SK-N-SH (cell line): ENCODE data around the gene LRRC30. TPM values are rescaled to one million over a fixed set of nuclear protein-coding genes. Genes with fewer than 3 reads are reported as not detected.

Experiments
- CTCF ChIA-PET: fragments of 300-600, 350-600 bp; formaldehyde crosslinking; extraction: SDS; loops from one replicate; lab custom pipeline; 2021; lab: Yijun Ruan, JAX
- POLR2A ChIA-PET: fragments of 350-600 bp; sonication (Branson Sonifier 250); formaldehyde crosslinking; extraction: SDS; loops from one replicate; lab custom pipeline; 2020; ENCODE audit warnings: antibody characterized with exemption, inconsistent platforms; lab: Yijun Ruan, JAX
- DNase-seq: peaks from one replicate; pipeline ENCODE4 v3.0.0; 2012
- H2AFZ ChIP-seq: fragments of 200-600 bp; sonication (generic); 2 replicates; pipeline ENCODE4 v1.8.1; 2016; ENCODE audit warnings: antibody characterized with exemption, mild to moderate bottlenecking, low read depth
- H3F3A ChIP-seq: fragments of 200-600 bp; sonication (generic); replicated peaks from 2 replicates; pipeline ENCODE3; 2016; ENCODE audit warnings: antibody characterized with exemption, mild to moderate bottlenecking; ENCODE audit not compliant: insufficient read depth
- H3K27ac ChIP-seq, 2 experiments: fragments of 200-500 bp in 1 of 2; fragments of 200-600 bp in 1 of 2; sonication (Bioruptor generic) in 1 of 2; sonication (generic), shearing (Covaris generic) in 1 of 2; 2 replicates each; pipeline versions ENCODE4 v1.5.1 to v1.6.1; 2014 to 2016; ENCODE audit warnings: low read depth in 2 of 2, inconsistent platforms in 1 of 2, low read length in 1 of 2, mild to moderate bottlenecking in 1 of 2, mixed read lengths in 1 of 2
- H3K27me3 ChIP-seq: fragments of 200-600 bp; sonication (generic), shearing (Covaris generic); 2 replicates; pipeline ENCODE4 v1.6.1; 2016; ENCODE audit warnings: mixed run types; ENCODE audit not compliant: insufficient read depth
- H3K36me3 ChIP-seq, 2 experiments: fragments of 200-500 bp in 1 of 2; fragments of 200-600 bp in 1 of 2; sonication (Bioruptor generic) in 1 of 2; sonication (generic) in 1 of 2; replicated peaks in 1 of 2; 2 replicates each; pipeline versions ENCODE3 to v1.5.1; 2014 to 2016; ENCODE audit warnings: low read length in 1 of 2, mild to moderate bottlenecking in 1 of 2; ENCODE audit not compliant: insufficient read depth in 2 of 2, control insufficient read depth in 1 of 2
- H3K4me1 ChIP-seq, 2 experiments: fragments of 200-500 bp in 1 of 2; fragments of 200-600 bp in 1 of 2; sonication (Bioruptor generic) in 1 of 2; sonication (generic), shearing (Covaris generic) in 1 of 2; 2 replicates each; pipeline versions ENCODE4 v1.5.1 to v1.6.1; 2014 to 2016; ENCODE audit warnings: low read depth in 1 of 2, low read length in 1 of 2, mixed run types in 1 of 2; ENCODE audit not compliant: insufficient read depth in 2 of 2, control insufficient read depth in 1 of 2
- H3K4me2 ChIP-seq: fragments of 200-600 bp; sonication (generic), shearing (Covaris generic); 2 replicates; pipeline ENCODE4 v1.6.1; 2017; ENCODE audit warnings: mixed run types
- H3K4me3 ChIP-seq, 2 experiments: fragments of 200-500 bp in 1 of 2; fragments of 200-600 bp in 1 of 2; sonication (Bioruptor generic) in 1 of 2; sonication (generic), shearing (Covaris generic) in 1 of 2; 2 replicates each; pipeline versions ENCODE4 v1.5.1 to v1.8.1; 2014 to 2016; ENCODE audit warnings: low read depth in 2 of 2, inconsistent platforms in 1 of 2, low read length in 1 of 2, mild to moderate bottlenecking in 1 of 2, mixed read lengths in 1 of 2, moderate library complexity in 1 of 2
- H3K79me2 ChIP-seq: fragments of 200-600 bp; sonication (generic); 2 replicates; pipeline ENCODE4 v1.8.1; 2017; ENCODE audit warnings: mild to moderate bottlenecking; ENCODE audit not compliant: insufficient read depth
- H3K9ac ChIP-seq: fragments of 200-600 bp; sonication (generic); 2 replicates; pipeline ENCODE4 v1.6.1; 2017; ENCODE audit warnings: mixed run types
- H3K9me2 ChIP-seq: fragments of 200-600 bp; sonication (generic); 2 replicates; pipeline ENCODE4 v1.6.1; 2017; ENCODE audit warnings: mixed run types
- H3K9me3 ChIP-seq: fragments of 200-600 bp; sonication (generic); 2 replicates; pipeline ENCODE4 v1.6.1; 2017; ENCODE audit warnings: mixed run types, mild to moderate bottlenecking, moderate library complexity
- H4K20me1 ChIP-seq: fragments of 200-600 bp; sonication (generic); 2 replicates; pipeline ENCODE4 v1.6.1; 2017; ENCODE audit warnings: mild to moderate bottlenecking, mixed run types; ENCODE audit not compliant: insufficient read depth
- CHD2 ChIP-seq: fragments of 150-350 bp; IDR thresholded peaks from 2 replicates; pipeline ENCODE4 v1.6.1; 2018; ENCODE audit warnings: low read length; ENCODE audit not compliant: partially characterized antibody
- FOXJ3 ChIP-seq: sonication (generic); formaldehyde crosslinking; IDR thresholded peaks from 2 replicates; pipeline ENCODE4 v1.5.1; 2020; ENCODE audit warnings: mild to moderate bottlenecking, missing genetic modification reagents
- MAX ChIP-seq: IDR thresholded peaks from 2 replicates; pipeline ENCODE4 v1.4.0; 2012; ENCODE audit warnings: low read depth
- MEF2A ChIP-seq: IDR thresholded peaks from 2 replicates; pipeline ENCODE4 v1.4.0; 2012; ENCODE audit warnings: low read depth, borderline replicate concordance
- MXI1 ChIP-seq: IDR thresholded peaks from 2 replicates; pipeline ENCODE4 v1.6.1; 2012; ENCODE audit warnings: mild to moderate bottlenecking, low read depth, low read length, improper control_type of control experiment
- POLR2AphosphoS5 ChIP-seq: IDR thresholded peaks from 2 replicates; pipeline ENCODE4 v1.6.1; 2012; ENCODE audit warnings: low read depth, low read length
- RAD21 ChIP-seq: IDR thresholded peaks from 2 replicates; pipeline ENCODE4 v1.6.1; 2012; ENCODE audit warnings: mild to moderate bottlenecking, low read length
- RCOR1 ChIP-seq: fragments of 150-350 bp; IDR thresholded peaks from 2 replicates; pipeline ENCODE4 v1.6.1; 2017; ENCODE audit warnings: antibody characterized with exemption, low read length
- RXRA ChIP-seq: IDR thresholded peaks from 2 replicates; pipeline ENCODE4 v1.4.0; 2012; ENCODE audit warnings: low read depth, mild to moderate bottlenecking, borderline replicate concordance
- SIN3A ChIP-seq: IDR thresholded peaks from 2 replicates; pipeline ENCODE4 v1.6.1; 2012; ENCODE audit warnings: low read depth, mild to moderate bottlenecking, low read length, moderate library complexity, borderline replicate concordance
- SMC3 ChIP-seq: IDR thresholded peaks from 2 replicates; pipeline ENCODE4 v1.6.1; 2012; ENCODE audit warnings: low read depth, low read length, improper control_type of control experiment
- TCF12 ChIP-seq: IDR thresholded peaks from 2 replicates; pipeline ENCODE4 v1.4.0; 2012
- TEAD4 ChIP-seq: IDR thresholded peaks from 2 replicates; pipeline ENCODE4 v1.4.0; 2012; ENCODE audit warnings: mild to moderate bottlenecking, borderline replicate concordance; ENCODE audit not compliant: insufficient read depth
- USF1 ChIP-seq: IDR thresholded peaks from 2 replicates; pipeline ENCODE4 v1.4.0; 2012; ENCODE audit warnings: low read depth, borderline replicate concordance
- USF2 ChIP-seq: fragments of 150-350 bp; IDR thresholded peaks from 2 replicates; pipeline ENCODE4 v1.6.1; 2017; ENCODE audit warnings: antibody characterized with exemption, low read length, low read depth, borderline replicate concordance
- YY1 ChIP-seq: IDR thresholded peaks from 2 replicates; pipeline ENCODE4 v1.4.0; 2012; ENCODE audit warnings: low read depth, mild to moderate bottlenecking
- ZBTB33 ChIP-seq: IDR thresholded peaks from 2 replicates; pipeline ENCODE4 v1.4.0; 2012; ENCODE audit warnings: low read depth, borderline replicate concordance
- WGBS: methylation state at CpG from one replicate; pipeline ENCODE4 v1.1.6; 2017; ENCODE audit warnings: low lambda C conversion rate; 5-methylcytosine and 5-hydroxymethylcytosine counted together
- polyA plus RNA-seq, 3 experiments: library from polyadenylated mRNA; depleted of rRNA; stranded (reverse); fragments of >200 nt; gene quantifications; 2 replicates each; pipeline ENCODE4 v1.2.3, GENCODE V29; 2012

The LRRC30 gene
- polyA plus RNA-seq, 1 of the 3 experiments (the other 2 are of a cell fraction), result not detected

- TF ChIP-seq CHD2, result no peak
- TF ChIP-seq USF1, result no peak
- no peak for TF ChIP-seq MEF2A
- TF ChIP-seq SIN3A, result no peak
- TF ChIP-seq MXI1, result no peak
- no peak for TF ChIP-seq ZBTB33
- no peak for TF ChIP-seq TCF12
- TF ChIP-seq, all 33 proteins: peak for 0
Observed at GRCh38 chr18:7195266-7195665, 35.6 kb upstream of the LRRC30 start (continued).

- no peaks in the 10 kb centered on the region for H3K79me2 ChIP-seq
- H3K4me1 ChIP-seq, result no peaks in the 10 kb centered on the region; a peak in 1 of 4 replicates
- TF ChIP-seq TEAD4, result no peak
- no peak for TF ChIP-seq RCOR1
- TF ChIP-seq POLR2AphosphoS5, result no peak
- no peak for TF ChIP-seq RAD21
- TF ChIP-seq MAX, result no peak
- TF ChIP-seq RXRA, result no peak
- no peak for TF ChIP-seq FOXJ3 (CRISPR knock-in tag)
- TF ChIP-seq SMC3, result no peak
- no peak for TF ChIP-seq USF2
- TF ChIP-seq YY1, result no peak
- DNase-seq, result no peak
- no peak overlapping the region for H3K27ac ChIP-seq
- no peaks in the 10 kb centered on the region for H3F3A ChIP-seq
- ChIA-PET POLR2A (no interaction called here), CTCF (interaction anchor here (0.7 kb wide), 1 partner anchor 15 kb away, joined by 3 read pairs; no protein-coding TSS in a partner anchor)
- no peaks in the 10 kb centered on the region for H3K36me3 ChIP-seq
- H2AFZ ChIP-seq, result no peak overlapping the region
- H3K9me2 ChIP-seq, result no peaks in the 10 kb centered on the region
- no peaks in the 10 kb centered on the region for H4K20me1 ChIP-seq
- no peak overlapping the region for H3K4me3 ChIP-seq
- 75% methylated on average over 3 of the region's 3 CpGs for WGBS
- H3K9me3 ChIP-seq, result no peaks in the 10 kb centered on the region
- no peak overlapping the region for H3K4me2 ChIP-seq
- no peak overlapping the region for H3K9ac ChIP-seq
- H3K27me3 ChIP-seq, result no peaks in the 10 kb centered on the region
Observed at GRCh38 chr18:7196421-7196820, 34.5 kb upstream of the LRRC30 start.
